ENCODE measurements around the gene ATXN3L. TPM values are rescaled to one million over a fixed set of nuclear protein-coding genes. Genes with fewer than 3 reads are reported as not detected.

Gene ATXN3L
- total and polyA plus RNA-seq, 2 of the 8 experiments (the other 6 are each of a cell fraction or from before 2014, with no cell fraction given): not detected

- no peak for FAIRE-seq
- 97% methylated on average over 3 of the region's 4 CpGs; no CpG with 5 or more reads in 1 of the 2 experiments for WGBS, 2 experiments (ENCODE audit: extremely low coverage in 1 of 2, insufficient coverage in 1 of 2, insufficient read length in 1 of 2, insufficient replicate concordance in 2 of 2, low coverage in 1 of 2, low lambda C conversion rate in 2 of 2, missing lambda C conversion rate in 1 of 2)
- TF ChIP-seq CTCF (IDR thresholded peaks at IDR 0.05; ENCODE audit: control extremely low read depth in 1 of 3, insufficient read depth in 1 of 3, low read depth in 1 of 3, low read length in 3 of 3): no peak
- TF ChIP-seq EP300 (IDR thresholded peaks at IDR 0.05; ENCODE audit: borderline replicate concordance in 1 of 2, low read depth in 2 of 2, low read length in 2 of 2): no peak
- TF ChIP-seq, protein P1, sequence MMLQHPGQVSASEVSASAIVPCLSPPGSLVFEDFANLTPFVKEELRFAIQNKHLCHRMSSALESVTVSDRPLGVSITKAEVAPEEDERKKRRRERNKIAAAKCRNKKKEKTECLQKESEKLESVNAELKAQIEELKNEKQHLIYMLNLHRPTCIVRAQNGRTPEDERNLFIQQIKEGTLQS (IDR thresholded peaks at IDR 0.05; ENCODE audit: insufficient read depth, low read depth, low read length): no peak
- no peak for TF ChIP-seq BCL11A (IDR thresholded peaks at IDR 0.05; ENCODE audit: low read depth in 2 of 2, low read length in 2 of 2)
- TF ChIP-seq ATF2 (IDR thresholded peaks at IDR 0.05; ENCODE audit: low read length): no peak
- no peak for TF ChIP-seq HDAC2 (IDR thresholded peaks at IDR 0.05; ENCODE audit: borderline replicate concordance in 1 of 2, low read depth in 2 of 2, low read length in 2 of 2)
- TF ChIP-seq TAF7 (optimal IDR thresholded peaks at IDR 0.05; ENCODE audit: borderline replicate concordance, low read depth, low read length): no peak
These were observed 44.5 kb upstream of the ATXN3L start for GRCh38 chrX:13364230-13364857.

More at GRCh38 chrX:13364230-13364857, 44.5 kb upstream of the ATXN3L start:
- Histone ChIP-seq H2AFZ (ENCODE audit: low read length) (no peak overlapping the region), H3K18ac (ENCODE audit: extremely low read depth, low read length) (no peak overlapping the region), H3K23me2 (ENCODE audit: low read depth, low read length) (no peaks in the 10 kb centered on the region), H3K56ac (replicated peaks; ENCODE audit: insufficient read length, low read depth, low read length) (no peak overlapping the region), H3K79me1 (ENCODE audit: low read depth, low read length) (no peaks in the 10 kb centered on the region), H4K20me1 (replicated peaks in 1 of 2; ENCODE audit: control insufficient read depth in 1 of 2, insufficient read depth in 2 of 2, low read length in 2 of 2) (no peaks in the 10 kb centered on the region), H2BK12ac (ENCODE audit: low read depth, low read length) (no peak overlapping the region), H2BK5ac (ENCODE audit: low read depth, low read length) (no peak overlapping the region), H2BK120ac (replicated peaks; ENCODE audit: low read depth, low read length) (no peak overlapping the region), H3K27ac (ENCODE audit: low read depth, low read length) (no peak overlapping the region), H3K14ac (ENCODE audit: insufficient read length) (no peak overlapping the region), H3K9ac (replicated peaks in 1 of 4; ENCODE audit: extremely low read depth in 1 of 4, low read depth in 3 of 4, low read length in 3 of 4) (no peak overlapping the region), H3K79me2 (ENCODE audit: control insufficient read depth in 1 of 2, insufficient read depth in 2 of 2, low read length in 2 of 2) (no peaks in the 10 kb centered on the region), H2AK5ac (ENCODE audit: low read depth, low read length) (no peak overlapping the region), H4K8ac (ENCODE audit: extremely low read depth, insufficient read depth, low read length) (no peak overlapping the region), H3K23ac (ENCODE audit: insufficient read length) (no peak overlapping the region), H4K5ac (ENCODE audit: insufficient read length, low read depth, low read length) (no peak overlapping the region), H2BK15ac (ENCODE audit: low read length) (no peak overlapping the region), H3K4me3 (ENCODE audit: extremely low read depth in 1 of 4, insufficient read depth in 2 of 4, low read depth in 3 of 4, low read length in 4 of 4) (no peak overlapping the region), H3K4me2 (ENCODE audit: insufficient read depth in 1 of 2, low read depth in 2 of 2, low read length in 2 of 2) (no peak overlapping the region), H4K91ac (replicated peaks; ENCODE audit: insufficient read length, low read length) (no peak overlapping the region), H3K9me3 (ENCODE audit: insufficient read depth in 2 of 2, low read depth in 1 of 2, low read length in 1 of 2) (no peaks in the 10 kb centered on the region), H3K36me3 (ENCODE audit: control insufficient read depth in 2 of 4, insufficient read depth in 4 of 4, low read length in 3 of 4) (no peaks in the 10 kb centered on the region), H3K4ac (replicated peaks; ENCODE audit: insufficient read length, low read depth, low read length) (no peak overlapping the region), H3K4me1 (replicated peaks in 1 of 4; ENCODE audit: control insufficient read depth in 3 of 4, insufficient read depth in 4 of 4, low read length in 3 of 4) (no peaks in the 10 kb centered on the region), H3K27me3 (replicated peaks in 1 of 4; ENCODE audit: control insufficient read depth in 3 of 4, extremely low read depth in 1 of 4, insufficient read depth in 3 of 4, low read length in 3 of 4) (no peaks in the 10 kb centered on the region), H2BK20ac (ENCODE audit: low read length) (no peak overlapping the region)
- ChIA-PET CTCF (ENCODE audit: partially characterized antibody) (no interaction called here), POLR2A (ENCODE audit: partially characterized antibody) (no interaction called here)
- DNase-seq (ENCODE audit: low read depth in 1 of 2, low spot score in 2 of 2): no peak
